Coronary artery (tissue), 2 donors: ENCODE measurements around the gene HSPA2.

Experiments
- DNase-seq: peaks from one replicate; pipeline ENCODE4 v3.0.0-alpha.2; 2017; ENCODE audit warnings: low spot score
- H3K27ac ChIP-seq, 2 donors: fragments of 200-600 bp; sonication (generic); one replicate each; pipeline ENCODE4 v1.5.1; 2016 to 2019
- H3K4me3 ChIP-seq: fragments of 200-600 bp; sonication (generic); 2 replicates; pipeline ENCODE4 v1.5.1; 2016; ENCODE audit warnings: mild to moderate bottlenecking, moderate library complexity
- TF ChIP-seq, protein P1 (sequence below): fragments of 200-600 bp; sonication (generic); IDR thresholded peaks from one replicate; pipeline ENCODE4 v1.5.1; 2019; ENCODE audit warnings: antibody characterized with exemption

HSPA2 gene

DNA sequence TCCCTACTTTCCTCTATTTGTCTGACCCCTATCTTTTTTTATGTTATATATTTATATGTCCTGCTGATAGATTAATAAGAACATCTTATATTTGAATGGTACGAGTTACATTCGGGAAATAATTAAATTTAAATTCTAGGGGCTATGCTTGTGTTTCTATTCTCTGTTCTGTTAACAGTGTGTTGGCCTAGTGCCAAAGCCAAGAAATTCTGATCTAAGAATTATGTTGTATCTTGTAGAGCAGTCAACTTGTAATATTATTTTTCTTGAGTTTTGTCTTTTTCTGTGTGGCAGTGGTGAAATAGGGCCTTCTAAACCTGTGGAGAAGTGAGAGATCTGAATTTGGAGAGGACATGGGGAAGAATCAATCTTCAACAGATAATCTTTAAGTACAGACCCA is 9.0 kb upstream of the HSPA2 start:
- Histone ChIP-seq H3K4me3 (no peak overlapping the region), H3K27ac (no peak overlapping the region)
- TF ChIP-seq, protein P1, sequence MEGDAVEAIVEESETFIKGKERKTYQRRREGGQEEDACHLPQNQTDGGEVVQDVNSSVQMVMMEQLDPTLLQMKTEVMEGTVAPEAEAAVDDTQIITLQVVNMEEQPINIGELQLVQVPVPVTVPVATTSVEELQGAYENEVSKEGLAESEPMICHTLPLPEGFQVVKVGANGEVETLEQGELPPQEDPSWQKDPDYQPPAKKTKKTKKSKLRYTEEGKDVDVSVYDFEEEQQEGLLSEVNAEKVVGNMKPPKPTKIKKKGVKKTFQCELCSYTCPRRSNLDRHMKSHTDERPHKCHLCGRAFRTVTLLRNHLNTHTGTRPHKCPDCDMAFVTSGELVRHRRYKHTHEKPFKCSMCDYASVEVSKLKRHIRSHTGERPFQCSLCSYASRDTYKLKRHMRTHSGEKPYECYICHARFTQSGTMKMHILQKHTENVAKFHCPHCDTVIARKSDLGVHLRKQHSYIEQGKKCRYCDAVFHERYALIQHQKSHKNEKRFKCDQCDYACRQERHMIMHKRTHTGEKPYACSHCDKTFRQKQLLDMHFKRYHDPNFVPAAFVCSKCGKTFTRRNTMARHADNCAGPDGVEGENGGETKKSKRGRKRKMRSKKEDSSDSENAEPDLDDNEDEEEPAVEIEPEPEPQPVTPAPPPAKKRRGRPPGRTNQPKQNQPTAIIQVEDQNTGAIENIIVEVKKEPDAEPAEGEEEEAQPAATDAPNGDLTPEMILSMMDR, result no peak
- no peak for DNase-seq

DNA sequence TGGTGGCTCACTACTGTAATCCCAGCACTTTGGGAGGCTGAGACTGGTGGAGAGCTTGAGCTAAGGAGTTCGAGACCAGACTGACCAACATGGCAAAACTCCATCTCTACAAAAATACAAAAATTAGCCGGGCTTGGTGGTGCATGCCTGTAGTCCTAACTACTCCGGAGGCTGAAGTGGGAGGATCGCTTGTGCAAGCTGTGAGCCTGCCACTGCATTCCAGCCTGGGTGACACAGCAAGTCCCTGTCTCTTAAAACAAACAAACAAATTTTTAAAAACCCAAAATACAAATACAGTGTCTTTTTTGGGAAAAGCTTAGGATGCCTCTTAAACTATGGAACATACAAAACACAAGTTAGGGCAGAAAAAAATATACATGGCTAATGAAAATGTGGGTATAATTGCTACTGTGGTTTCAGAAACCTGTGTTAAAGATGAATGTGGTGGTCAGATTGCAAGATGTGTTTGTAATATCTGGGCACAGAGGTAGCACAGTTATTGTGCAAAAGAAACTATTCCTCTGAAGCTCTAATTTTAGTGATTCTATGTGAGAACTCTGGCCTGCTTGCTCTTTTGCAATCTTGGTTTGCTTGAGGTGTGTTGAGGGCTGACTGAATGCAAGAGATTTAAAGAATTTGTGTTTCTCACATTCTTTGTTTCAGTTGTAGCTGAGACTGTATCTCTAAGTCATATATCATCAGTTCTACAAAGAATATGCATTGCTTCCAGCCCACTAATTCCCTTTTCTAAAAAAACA is 3.9 kb upstream of the HSPA2 start:
- DNase-seq, result no peak
- no peak overlapping the region for H3K27ac ChIP-seq
- no peak overlapping the region for H3K4me3 ChIP-seq
- TF ChIP-seq, protein P1, result no peak

DNA sequence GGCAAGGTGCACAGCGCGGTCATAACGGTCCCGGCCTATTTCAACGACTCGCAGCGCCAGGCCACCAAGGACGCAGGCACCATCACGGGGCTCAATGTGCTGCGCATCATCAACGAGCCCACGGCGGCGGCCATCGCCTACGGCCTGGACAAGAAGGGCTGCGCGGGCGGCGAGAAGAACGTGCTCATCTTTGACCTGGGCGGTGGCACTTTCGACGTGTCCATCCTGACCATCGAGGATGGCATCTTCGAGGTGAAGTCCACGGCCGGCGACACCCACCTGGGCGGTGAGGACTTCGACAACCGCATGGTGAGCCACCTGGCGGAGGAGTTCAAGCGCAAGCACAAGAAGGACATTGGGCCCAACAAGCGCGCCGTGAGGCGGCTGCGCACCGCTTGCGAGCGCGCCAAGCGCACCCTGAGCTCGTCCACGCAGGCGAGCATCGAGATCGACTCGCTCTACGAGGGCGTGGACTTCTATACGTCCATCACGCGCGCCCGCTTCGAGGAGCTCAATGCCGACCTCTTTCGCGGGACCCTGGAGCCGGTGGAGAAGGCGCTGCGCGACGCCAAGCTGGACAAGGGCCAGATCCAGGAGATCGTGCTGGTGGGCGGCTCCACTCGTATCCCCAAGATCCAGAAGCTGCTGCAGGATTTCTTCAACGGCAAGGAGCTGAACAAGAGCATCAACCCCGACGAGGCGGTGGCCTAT is 875 bp downstream of the HSPA2 start:
- TF ChIP-seq, protein P1, result no peak
- H3K4me3 ChIP-seq, result peak overlapping the region; percentile 77
- DNase-seq, result no peak
- H3K27ac ChIP-seq, result no peak overlapping the region

DNA sequence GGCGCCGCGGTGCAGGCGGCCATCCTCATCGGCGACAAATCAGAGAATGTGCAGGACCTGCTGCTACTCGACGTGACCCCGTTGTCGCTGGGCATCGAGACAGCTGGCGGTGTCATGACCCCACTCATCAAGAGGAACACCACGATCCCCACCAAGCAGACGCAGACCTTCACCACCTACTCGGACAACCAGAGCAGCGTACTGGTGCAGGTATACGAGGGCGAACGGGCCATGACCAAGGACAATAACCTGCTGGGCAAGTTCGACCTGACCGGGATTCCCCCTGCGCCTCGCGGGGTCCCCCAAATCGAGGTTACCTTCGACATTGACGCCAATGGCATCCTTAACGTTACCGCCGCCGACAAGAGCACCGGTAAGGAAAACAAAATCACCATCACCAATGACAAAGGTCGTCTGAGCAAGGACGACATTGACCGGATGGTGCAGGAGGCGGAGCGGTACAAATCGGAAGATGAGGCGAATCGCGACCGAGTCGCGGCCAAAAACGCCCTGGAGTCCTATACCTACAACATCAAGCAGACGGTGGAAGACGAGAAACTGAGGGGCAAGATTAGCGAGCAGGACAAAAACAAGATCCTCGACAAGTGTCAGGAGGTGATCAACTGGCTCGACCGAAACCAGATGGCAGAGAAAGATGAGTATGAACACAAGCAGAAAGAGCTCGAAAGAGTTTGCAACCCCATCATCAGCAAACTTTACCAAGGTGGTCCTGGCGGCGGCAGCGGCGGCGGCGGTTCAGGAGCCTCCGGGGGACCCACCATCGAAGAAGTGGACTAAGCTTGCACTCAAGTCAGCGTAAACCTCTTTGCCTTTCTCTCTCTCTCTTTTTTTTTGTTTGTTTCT is 1.7 kb downstream of the HSPA2 start:
- Histone ChIP-seq H3K4me3 (peak overlapping the region; percentile 77), H3K27ac (no peak overlapping the region)
- TF ChIP-seq, protein P1, result no peak
- DNase-seq, result no peak

DNA sequence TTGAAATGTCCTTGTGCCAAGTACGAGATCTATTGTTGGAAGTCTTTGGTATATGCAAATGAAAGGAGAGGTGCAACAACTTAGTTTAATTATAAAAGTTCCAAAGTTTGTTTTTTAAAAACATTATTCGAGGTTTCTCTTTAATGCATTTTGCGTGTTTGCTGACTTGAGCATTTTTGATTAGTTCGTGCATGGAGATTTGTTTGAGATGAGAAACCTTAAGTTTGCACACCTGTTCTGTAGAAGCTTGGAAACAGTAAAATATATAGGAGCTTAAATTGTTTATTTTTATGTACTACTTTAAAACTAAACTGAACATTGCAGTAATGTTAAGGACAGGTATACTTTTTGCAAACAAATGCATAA is 2.3 kb downstream of the HSPA2 start:
- Histone ChIP-seq H3K27ac (no peak overlapping the region), H3K4me3 (peak overlapping the region; percentile 77)
- TF ChIP-seq, protein P1, result no peak
- DNase-seq, result no peak

DNA sequence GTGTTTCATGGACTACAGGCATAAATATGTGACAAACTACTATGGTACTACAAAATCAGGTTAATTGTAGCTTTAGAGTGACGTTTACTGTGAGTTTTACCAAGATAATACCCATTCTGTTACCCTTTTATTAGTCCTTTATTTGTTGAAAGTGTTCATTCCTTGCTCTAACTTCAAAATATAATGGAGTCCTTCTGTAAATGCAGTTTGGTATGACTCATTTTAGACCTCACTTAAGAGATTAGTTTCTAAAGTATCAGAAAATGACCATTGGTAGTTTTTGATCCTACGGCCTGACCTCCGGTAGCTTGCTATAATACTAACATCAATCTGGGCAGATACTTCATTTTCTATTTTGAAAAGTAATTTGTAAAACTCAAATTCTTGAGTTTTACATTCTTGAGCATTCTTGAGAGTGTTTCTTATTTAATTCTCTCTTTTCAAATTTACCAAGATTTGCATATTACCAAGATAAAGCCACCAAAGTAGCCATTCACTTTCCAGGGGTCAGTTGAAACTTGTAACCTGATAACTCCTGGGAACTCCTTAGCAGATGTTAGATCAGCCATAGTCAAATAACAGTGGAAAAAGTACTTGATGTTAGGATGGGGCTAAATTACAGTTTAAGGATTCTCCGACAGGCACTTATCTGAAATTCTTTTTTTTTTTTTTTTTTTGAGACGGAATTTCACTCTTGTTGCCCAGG is 4.2 kb downstream of the HSPA2 start:
- H3K4me3 ChIP-seq, result no peak overlapping the region
- H3K27ac ChIP-seq, result no peak overlapping the region
- no peak for DNase-seq
- TF ChIP-seq, protein P1, result no peak
